Kidney epithelial cell (primary cell): Measurements from ENCODE around the gene PPP2R3C. TPM values are rescaled to one million over a fixed set of nuclear protein-coding genes. Genes with fewer than 3 reads are reported as not detected.

Source experiments
- DNase-seq: peaks from one replicate; pipeline ENCODE4 v3.0.0-alpha.2; 2010; ENCODE audit warnings: low read depth
- H3K27me3 ChIP-seq: 2 replicates; pipeline ENCODE4 v1.6.0; 2011; ENCODE audit warnings: low read length; ENCODE audit not compliant: control insufficient read depth, insufficient read depth
- H3K36me3 ChIP-seq: 2 replicates; pipeline ENCODE4 v1.5.1; 2011; ENCODE audit warnings: low read length; ENCODE audit not compliant: control insufficient read depth, insufficient read depth
- H3K4me3 ChIP-seq: 2 replicates; pipeline ENCODE4 v1.5.1; 2011; ENCODE audit warnings: low read depth, mild to moderate bottlenecking, control low read depth, low read length
- CTCF ChIP-seq: IDR thresholded peaks from 2 replicates; pipeline ENCODE4 v1.5.1; 2011; ENCODE audit warnings: mild to moderate bottlenecking, moderate library complexity, low read length, control low read depth, inconsistent platforms; ENCODE audit not compliant: insufficient read depth, poor library complexity, severe bottlenecking
- total RNA-seq: library from RNA; depleted of rRNA; stranded (reverse); fragments of >200 nt; gene quantifications from 2 replicates; pipeline ENCODE4 v1.2.3, GENCODE V29; 2015

Gene PPP2R3C
- total RNA-seq, 1 donor from 2014 or later, result 39.4 TPM

DNA sequence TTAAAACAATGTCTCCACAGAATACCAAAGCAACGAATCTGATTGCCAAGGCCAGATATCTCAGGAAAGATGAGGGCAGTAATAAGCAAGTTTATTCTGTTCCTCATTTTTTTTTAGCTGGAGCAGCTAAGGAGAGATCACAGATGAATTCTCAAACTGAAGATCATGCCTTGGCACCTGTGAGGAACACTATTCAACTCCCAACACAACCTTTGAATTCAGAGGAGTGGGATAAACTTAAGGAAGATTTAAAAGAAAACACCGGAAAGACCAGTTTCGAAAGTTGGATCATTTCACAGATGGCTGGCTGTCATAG is 1.6 kb upstream of the PPP2R3C start:
- H3K27me3 ChIP-seq, result no peaks in the 10 kb centered on the region
- peak overlapping the region; percentile 77 for H3K4me3 ChIP-seq
- TF ChIP-seq CTCF, result no peak
- no peak for DNase-seq
- H3K36me3 ChIP-seq, result no peaks in the 10 kb centered on the region

GRCh38 chr14:35122696-35123387 is 1.1 kb upstream of the PPP2R3C start:
- no peaks in the 10 kb centered on the region for H3K36me3 ChIP-seq
- TF ChIP-seq CTCF, result no peak
- peak overlapping the region; percentile 77 for H3K4me3 ChIP-seq
- H3K27me3 ChIP-seq, result no peaks in the 10 kb centered on the region
- peak; percentile 23 for DNase-seq

DNA sequence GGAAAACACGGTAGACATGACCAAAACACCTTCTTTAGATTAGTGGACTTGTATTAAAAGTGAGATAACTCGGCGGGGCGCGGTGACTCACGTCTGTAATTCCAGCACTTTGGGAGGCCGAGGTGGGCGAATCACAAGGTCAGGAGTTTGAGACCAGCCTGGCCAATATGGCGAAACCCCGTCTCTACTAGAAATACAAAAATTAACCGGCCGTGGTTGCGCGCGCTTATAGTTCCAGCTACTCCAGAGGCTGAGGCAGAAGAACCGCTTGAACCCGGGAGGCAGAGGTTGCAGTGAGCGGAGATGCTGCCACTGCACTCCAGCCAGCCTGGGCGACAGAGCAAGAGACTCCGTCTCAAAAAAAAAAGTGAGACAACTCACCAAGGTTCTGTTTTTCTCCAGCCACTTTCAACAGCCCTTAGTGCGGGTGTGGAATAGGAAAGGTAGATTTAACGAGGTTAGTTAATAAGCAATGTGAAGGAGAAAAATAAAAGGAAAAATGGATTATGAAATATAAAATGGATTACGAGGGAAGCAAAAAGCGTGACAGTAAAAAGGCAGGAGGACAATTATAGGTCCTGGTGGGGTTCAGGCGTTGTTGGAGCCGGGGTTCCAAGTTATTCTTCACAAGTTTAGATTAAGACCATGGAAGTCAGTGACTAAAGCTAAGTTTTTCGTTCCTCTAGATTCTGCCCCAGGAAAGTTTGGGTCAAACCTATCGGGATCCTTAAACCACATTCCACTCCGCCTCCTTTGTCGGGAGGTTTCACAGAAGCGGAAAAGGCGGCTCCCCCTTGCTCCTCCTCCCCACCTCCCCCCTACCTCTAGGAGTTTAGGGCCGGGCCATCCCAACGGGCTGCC is 534 bp downstream of the PPP2R3C start:
- no peak for DNase-seq
- Histone ChIP-seq H3K36me3 (no peaks in the 10 kb centered on the region), H3K4me3 (peak overlapping the region; percentile 77), H3K27me3 (no peaks in the 10 kb centered on the region)
- no peak for TF ChIP-seq CTCF

DNA sequence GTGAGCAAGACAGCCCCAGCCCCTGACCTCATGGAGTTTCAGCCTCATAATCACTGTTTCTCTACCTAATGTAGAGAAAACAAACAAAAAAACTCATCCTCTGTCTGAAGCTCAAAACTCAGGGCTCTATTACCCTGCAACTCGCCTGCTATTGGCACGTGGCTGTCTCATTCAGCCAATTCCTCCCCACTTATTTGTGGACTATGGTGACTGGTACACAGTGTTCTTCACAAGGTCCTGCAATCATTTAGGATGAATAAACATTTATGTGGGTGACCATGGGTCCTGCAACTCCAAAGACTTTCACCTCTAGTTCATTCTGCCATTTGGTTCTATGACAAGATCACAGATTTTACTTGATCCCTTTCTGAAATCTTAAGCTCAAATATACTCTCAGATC is 4.7 kb downstream of the PPP2R3C start:
- H3K36me3 ChIP-seq, result no peaks in the 10 kb centered on the region
- no peak overlapping the region for H3K4me3 ChIP-seq
- H3K27me3 ChIP-seq, result no peaks in the 10 kb centered on the region
- DNase-seq, result no peak
- no peak for TF ChIP-seq CTCF

- Histone ChIP-seq H3K27me3 (no peaks in the 10 kb centered on the region), H3K4me3 (no peak overlapping the region), H3K36me3 (peaks cover 3% of the 10 kb centered on the region)
- no peak for DNase-seq
- TF ChIP-seq CTCF, result no peak
Measured at GRCh38 chr14:35116242-35116641, 5.5 kb downstream of the PPP2R3C start.

DNA sequence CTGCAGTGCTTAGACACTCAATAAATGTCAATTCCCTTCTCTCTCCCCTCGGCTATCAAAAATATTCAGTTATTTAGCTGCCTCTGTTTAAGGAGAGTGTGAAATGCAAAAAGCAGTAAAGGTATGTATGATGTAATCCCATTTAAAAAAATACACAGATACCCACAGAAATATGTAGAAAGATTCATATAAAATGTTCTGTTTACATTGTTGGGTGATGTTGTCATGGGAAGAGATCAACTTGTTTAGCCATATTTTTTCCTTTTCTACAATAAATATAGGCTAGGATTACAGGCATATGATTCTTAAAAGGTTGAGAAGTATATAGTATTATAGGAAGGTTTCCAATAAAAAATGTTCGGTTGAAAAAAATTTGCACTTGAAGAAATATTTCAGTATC is 7.8 kb downstream of the PPP2R3C start:
- H3K4me3 ChIP-seq, result no peak overlapping the region
- no peaks in the 10 kb centered on the region for H3K27me3 ChIP-seq
- H3K36me3 ChIP-seq, result peaks cover 3% of the 10 kb centered on the region
- no peak for DNase-seq
- no peak for TF ChIP-seq CTCF
